Heart left ventricle (tissue), 16 donors: ENCODE data around the gene FBXO44. TPM values are rescaled to one million over a fixed set of nuclear protein-coding genes. Genes with fewer than 3 reads are reported as not detected.

Source experiments
- ATAC-seq, 4 donors: fragments of 200-7000 bp; cut with Tn5 transposase; one replicate each; pipeline ENCODE4 v1.9.1; 2020 to 2022; ENCODE audit warnings: moderate library complexity in 4 of 4, mild to moderate bottlenecking in 3 of 4, moderate number of reproducible peaks in 1 of 4
- DNase-seq, 5 donors: peaks; one replicate each; pipeline ENCODE4 v3.0.0-alpha.2; 2020
- H3K27ac ChIP-seq, 12 donors: fragments of 200-600 bp; sonication (generic) in 4 of 12; one replicate each; pipeline versions ENCODE4 v1.5.0 to v1.8.0; 2016 to 2022; ENCODE audit warnings: mild to moderate bottlenecking in 2 of 12
- H3K27me3 ChIP-seq, 9 donors: fragments of 200-600 bp; sonication (generic) in 2 of 9; one replicate each; pipeline versions ENCODE4 v1.5.1 to v1.8.0; 2016 to 2022; ENCODE audit warnings: mild to moderate bottlenecking in 3 of 9
- H3K36me3 ChIP-seq, 9 donors: fragments of 200-600 bp; sonication (generic) in 2 of 9; one replicate each; pipeline versions ENCODE4 v1.5.0 to v1.8.0; 2018 to 2022; ENCODE audit warnings: mild to moderate bottlenecking in 2 of 9
- H3K4me1 ChIP-seq, 12 donors: fragments of 200-600 bp; sonication (generic) in 4 of 12; one replicate each; pipeline versions ENCODE4 v1.5.0 to v1.8.0; 2016 to 2022; ENCODE audit warnings: mild to moderate bottlenecking in 3 of 12
- H3K4me3 ChIP-seq, 12 donors: fragments of 200-600 bp; sonication (generic) in 4 of 12; one replicate each; pipeline versions ENCODE4 v1.5.0 to v1.8.0; 2017 to 2022; ENCODE audit warnings: mild to moderate bottlenecking in 9 of 12, moderate library complexity in 4 of 12
- H3K9me3 ChIP-seq, 12 donors: fragments of 200-600 bp; sonication (generic) in 4 of 12; one replicate each; pipeline versions ENCODE4 v1.5.0 to v1.8.0; 2016 to 2022; ENCODE audit warnings: mild to moderate bottlenecking in 1 of 12
- CTCF ChIP-seq, 12 donors: fragments of 200-600 bp; sonication (generic) in 4 of 12; IDR thresholded peaks; one replicate each; pipeline versions ENCODE4 v1.5.0 to v1.8.0; 2018 to 2022; ENCODE audit warnings: antibody characterized with exemption in 12 of 12, mild to moderate bottlenecking in 5 of 12
- POLR2A ChIP-seq, 2 donors: fragments of 450-650 bp; IDR thresholded peaks; one replicate each; pipeline ENCODE4 v1.6.1; 2017; ENCODE audit warnings: antibody characterized with exemption in 2 of 2, mild to moderate bottlenecking in 2 of 2, moderate library complexity in 2 of 2
- WGBS, 4 donors: extraction: QIAGEN DNeasy Blood & Tissue Kit in 2 of 4; methylation state at CpG; one replicate each; pipeline versions ENCODE4 v1.1.5 to v1.1.7; 2013 to 2018; 5-methylcytosine and 5-hydroxymethylcytosine counted together
- intact Hi-C, 10 donors: fragments of 100-400 bp; cut with DNase I; formaldehyde crosslinking; loops; one replicate each; pipeline versions ENCODE4 v1.11.1 to v1.14.2; 2022
- polyA plus RNA-seq, 2 donors: library from polyadenylated mRNA; stranded (reverse); fragments of 200-250 nt; gene quantifications; one replicate each; pipeline ENCODE4 v1.2.3, GENCODE V29; 2013
- total RNA-seq, 9 donors: library from RNA; depleted of rRNA in 2 of 9; stranded (reverse); fragments of >200 nt in 2 of 9; fragmentation: NEBNext Ultra II Directional in 3 of 9; extraction: Animal tissue kit (Norgen Biotek cat#: 25700) in 3 of 9; gene quantifications; one replicate each; pipeline versions ENCODE4 v1.1.0 to v1.2.4, GENCODE V29; 2016 to 2023
- donor health status: ischemic (EF 13 %, LVEDD 7.1; RV severe dilation, severe dysfunction).
- donor health status: healthy with polysubstance abuse.
- donor health status: DM: no; HTN: yes; CAD: no.
- donor health status: DM: no; HTN: no; CAD: no.
- donor health status: ischemic (EF 25% LVEDD 6.9; RV normal size, moderate dysfunction).
- donor health status: ischemic (EF 25% LVEDD 5.7; RV mildly dilated, moderate dysfunction).
- donor health status: healthy.
- donor health status: DM: yes; HTN: yes; CAD: no.
- donor health status: ischemic (EF 35%, LVEDD 5.7; RV mildly dilated, moderate dysfunction).
- donor health status: nonischemic (EF 11% LVEDD 7.7; RV severe dilation, severe dysfunction).
- donor health status: DM: yes; HTN: yes; CAD: no.
- donor health status: PGD.
- donor health status: ischemic (EF 29% LVEDD 5.4; RV normal size, mild dysfunction).
- donor health status: nonischemic (EF 23%, LVEDD 6.1; RV moderate dilation, normal function).

The FBXO44 gene
- total and polyA plus RNA-seq, 11 donors, result 9.8 to 19.1 (median 15.8) TPM

- no peak for ATAC-seq
- H3K27ac ChIP-seq, result no peak overlapping the region
- H3K36me3 ChIP-seq, result peaks cover 0 to 7% (median 0%) of the 10 kb centered on the region in 9 donors
- H3K4me1 ChIP-seq, result peaks cover 2 to 50% (median 25%) of the 10 kb centered on the region in 12 donors
- peaks cover 0 to 38% (median 15%) of the 10 kb centered on the region in 9 donors for H3K27me3 ChIP-seq
- no peaks in the 10 kb centered on the region for H3K9me3 ChIP-seq
- intact Hi-C loops, result loop anchor here in 3 of 10 donors (5.0 kb wide), 1 partner anchor 65 kb away; no protein-coding TSS in a partner anchor
- H3K4me3 ChIP-seq, result no peak overlapping the region
- DNase-seq, result no peak
- TF ChIP-seq CTCF (IDR thresholded peaks at IDR 0.05) (no peak), POLR2A (IDR thresholded peaks at IDR 0.05) (no peak)
- 80 to 90% (median 85%) methylated on average over 11 of the region's 11 CpGs for WGBS, 4 donors
These were observed 2.4 kb upstream of the FBXO44 start for GRCh38 chr1:11652203-11652780.

GRCh38 chr1:11653101-11653860 lies 1.4 kb upstream of the FBXO44 start:
- H3K4me3 ChIP-seq, result peak overlapping the region in 2 of 12 donors; percentile 70 to 89
- ATAC-seq (no peak), DNase-seq (no peak)
- peaks cover 0 to 38% (median 15%) of the 10 kb centered on the region in 9 donors for H3K27me3 ChIP-seq
- peaks cover 0 to 16% (median 0%) of the 10 kb centered on the region in 9 donors for H3K36me3 ChIP-seq
- 64 to 77% (median 73%) methylated on average over 12 to 17 of the region's 17 CpGs for WGBS, 4 donors
- no peaks in the 10 kb centered on the region for H3K9me3 ChIP-seq
- no peak overlapping the region for H3K27ac ChIP-seq
- peaks cover 2 to 44% (median 22%) of the 10 kb centered on the region in 12 donors for H3K4me1 ChIP-seq
- no peak for TF ChIP-seq POLR2A (IDR thresholded peaks at IDR 0.05)
- TF ChIP-seq CTCF (IDR thresholded peaks at IDR 0.05), result no peak
- intact Hi-C loops, result loop anchor here in 3 of 10 donors (5.0 kb wide), 1 partner anchor 64 kb away; no protein-coding TSS in a partner anchor

DNA sequence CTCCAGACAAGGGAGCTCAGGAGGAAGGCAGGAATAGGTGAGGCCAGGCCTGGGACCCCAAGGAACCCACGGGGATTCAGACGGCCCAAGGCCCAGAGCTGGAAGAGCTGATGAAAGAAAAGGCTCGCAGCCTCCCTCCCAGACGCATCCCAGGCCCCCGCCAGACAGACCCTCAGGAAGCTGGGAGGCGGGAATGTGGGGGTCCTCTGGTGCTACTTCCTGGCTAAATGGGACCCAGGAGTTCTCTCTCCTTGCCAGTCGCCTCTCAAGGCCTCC lies 878 bp upstream of the FBXO44 start:
- ATAC-seq (no peak), DNase-seq (no peak)
- Histone ChIP-seq H3K27ac (peak overlapping the region in 2 of 12 donors; percentile 4 to 57), H3K27me3 (peaks cover 0 to 34% (median 13%) of the 10 kb centered on the region in 9 donors), H3K36me3 (peaks cover 0 to 21% (median 3%) of the 10 kb centered on the region in 9 donors), H3K4me1 (peaks cover 2 to 39% (median 19%) of the 10 kb centered on the region in 12 donors), H3K4me3 (peak overlapping the region in 11 of 12 donors; percentile 37 to 89 (median 68)), H3K9me3 (no peaks in the 10 kb centered on the region)
- TF ChIP-seq CTCF (IDR thresholded peaks at IDR 0.05) (no peak), POLR2A (IDR thresholded peaks at IDR 0.05) (no peak)
- 50 to 78% (median 64%) methylated on average over 1 to 7 of the region's 7 CpGs for WGBS, 4 donors
- intact Hi-C loops, result loop anchor here in 4 of 10 donors (2.0 to 5.0 kb wide), 2 partner anchors 64 to 65 kb away; no protein-coding TSS in a partner anchor
